Limb (tissue), 2 donors: ENCODE measurements around the gene F5.

Source experiments
- DNase-seq, 2 donors: peaks; one replicate each; pipeline ENCODE4 v3.0.0-alpha.2; 2016; ENCODE audit errors: extremely low spot score in 2 of 2

Gene F5

DNA sequence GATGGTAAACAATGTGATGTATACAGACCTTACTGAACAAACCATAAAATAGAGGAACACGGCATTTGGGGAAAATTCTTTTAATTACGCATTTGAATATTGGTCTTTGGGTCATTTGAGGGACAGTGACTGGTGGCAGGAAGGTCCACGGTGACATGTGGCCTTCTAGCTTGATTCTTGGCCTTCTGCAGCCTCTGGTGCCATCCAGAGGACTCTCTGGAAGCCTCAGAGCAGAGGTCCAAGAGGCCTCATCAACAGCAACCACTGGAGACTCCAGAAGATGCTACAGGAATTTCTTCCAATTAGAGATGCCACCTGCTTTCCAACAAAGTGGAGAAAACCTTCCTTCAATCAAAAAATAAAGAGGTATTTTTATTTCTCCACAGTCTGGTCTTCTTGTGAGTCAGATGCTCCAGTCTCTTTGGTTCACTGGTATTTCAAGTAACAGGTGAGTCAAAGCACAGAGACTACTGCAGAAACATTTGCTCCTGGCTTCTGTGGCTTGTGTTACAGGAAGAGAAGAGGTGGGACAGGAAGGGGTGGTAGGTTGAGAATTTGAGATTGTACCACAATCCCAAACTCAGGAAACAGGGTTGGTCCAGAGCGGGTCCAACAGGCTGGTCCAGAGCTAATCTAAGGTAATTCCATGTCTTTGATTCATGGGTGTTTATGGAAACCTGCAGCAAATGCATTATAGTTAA is 2.7 kb upstream of the F5 start:
- DNase-seq, result no peak

DNA sequence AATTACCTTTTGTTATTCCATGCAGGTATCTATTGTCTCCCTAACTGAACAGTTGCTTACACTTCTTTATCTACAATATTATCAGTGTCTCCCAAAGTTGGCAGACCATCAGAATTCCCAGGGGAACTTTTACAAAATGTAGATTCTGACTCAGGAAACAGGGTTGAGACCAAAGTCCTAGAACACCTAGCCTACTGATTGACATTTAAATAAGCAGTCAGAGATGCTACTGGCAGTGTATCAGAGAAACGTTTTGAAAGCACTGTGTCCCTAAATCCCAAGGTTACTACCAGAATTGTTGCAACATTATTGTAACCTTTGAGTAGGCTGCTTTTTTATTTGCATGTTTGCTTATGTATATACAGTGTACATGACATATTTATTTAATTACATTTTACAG is 1.8 kb upstream of the F5 start:
- DNase-seq, result no peak

DNA sequence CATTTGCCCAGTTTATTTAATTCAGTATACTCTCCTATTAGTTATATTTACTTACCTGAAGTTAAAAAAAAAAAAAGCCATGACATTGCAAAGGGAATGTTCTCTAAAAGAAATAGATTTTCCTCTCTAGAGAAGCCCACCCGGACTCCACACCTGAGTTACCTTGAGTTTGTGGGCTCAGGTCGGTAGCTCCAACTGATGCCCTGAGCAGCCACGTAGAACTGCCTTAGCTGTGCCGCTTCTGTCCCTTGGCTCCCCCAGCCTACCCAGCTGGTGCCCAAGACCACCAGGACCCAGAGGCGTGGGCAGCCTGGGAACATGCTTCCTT is 250 bp downstream of the F5 start:
- DNase-seq, result no peak

DNA sequence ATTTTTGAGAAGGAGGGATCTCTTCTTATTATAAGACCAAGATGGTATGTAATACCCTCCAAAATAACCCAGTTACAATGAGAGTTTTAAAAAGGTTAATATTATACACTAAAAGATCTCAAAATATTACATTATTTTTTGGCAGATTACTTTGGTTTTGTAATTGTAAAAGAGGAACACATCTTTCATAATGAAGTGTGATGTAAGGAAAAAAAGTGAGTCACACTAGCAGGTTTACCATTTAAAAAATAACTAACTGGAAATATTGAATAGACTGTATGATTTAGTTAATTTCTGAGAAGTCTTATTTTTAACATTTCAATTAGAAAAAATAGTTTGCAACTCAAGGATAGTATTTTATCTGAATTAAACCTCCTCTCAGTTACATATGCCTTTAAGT is 1.1 kb downstream of the F5 start:
- DNase-seq, result no peak

DNA sequence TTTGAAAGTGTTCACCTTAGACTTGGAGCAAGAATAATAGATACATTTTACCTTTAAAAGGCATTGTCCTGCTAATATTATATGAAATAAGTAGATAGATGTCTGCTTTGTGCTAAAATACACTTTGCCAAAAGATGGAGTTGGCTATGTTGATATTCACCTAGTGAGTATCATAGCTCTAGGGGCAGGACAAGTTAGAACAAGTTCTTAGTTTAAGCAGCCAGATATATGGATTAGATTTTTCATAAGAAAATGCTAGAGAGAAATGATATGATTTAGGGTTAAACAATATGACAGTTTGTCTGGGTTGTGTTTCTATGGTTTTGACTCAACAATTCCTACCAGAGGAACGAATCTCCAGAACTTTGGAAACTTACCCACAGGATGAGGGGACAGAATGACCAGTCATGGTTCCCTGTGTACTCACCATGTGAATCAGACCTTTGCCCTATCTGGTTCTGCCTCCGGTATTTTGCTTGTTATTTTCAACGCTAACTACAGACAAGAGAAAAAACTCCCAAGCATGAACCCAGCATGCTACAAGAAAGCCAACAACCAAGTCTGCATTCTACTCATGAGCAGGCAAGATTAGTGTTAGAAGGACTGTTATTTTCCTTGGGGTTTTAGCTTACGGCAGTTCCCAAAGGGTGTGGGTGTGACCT is 1.7 kb downstream of the F5 start:
- no peak for DNase-seq

DNA sequence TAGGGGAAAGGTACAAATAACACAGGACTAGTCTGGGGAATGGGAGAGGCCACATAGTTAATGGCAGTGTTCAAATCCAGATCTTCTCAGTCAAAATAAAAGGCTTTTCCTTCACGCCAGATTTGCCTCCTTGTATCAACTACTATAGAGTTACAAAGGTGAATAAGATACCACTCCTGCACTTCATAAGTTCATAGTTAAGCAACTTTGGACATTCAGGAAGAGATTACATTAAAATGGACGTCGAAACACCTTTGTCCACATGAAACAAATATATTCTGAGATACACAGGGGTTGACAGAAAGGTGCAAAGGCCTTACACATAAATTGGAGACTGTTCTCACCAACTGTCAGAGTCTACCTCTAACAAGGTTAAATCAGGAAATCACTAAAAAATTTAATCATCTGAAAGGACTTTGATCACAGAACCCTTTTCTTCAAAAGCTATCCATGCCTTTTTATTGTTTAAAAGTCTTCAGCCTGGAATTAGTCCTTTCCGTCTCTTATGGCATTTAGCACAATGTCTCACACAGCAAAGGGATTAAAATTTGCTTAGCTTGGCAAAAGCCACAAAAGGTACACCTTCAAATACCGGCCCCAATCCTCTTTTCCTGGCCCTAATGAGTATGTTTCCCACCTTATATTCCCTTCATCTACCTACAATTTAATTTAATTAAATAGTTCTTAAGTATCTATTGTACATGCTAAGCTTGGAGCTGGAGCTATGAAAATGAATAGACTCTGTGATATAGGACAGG is 8.1 kb downstream of the F5 start:
- DNase-seq, result no peak

DNA sequence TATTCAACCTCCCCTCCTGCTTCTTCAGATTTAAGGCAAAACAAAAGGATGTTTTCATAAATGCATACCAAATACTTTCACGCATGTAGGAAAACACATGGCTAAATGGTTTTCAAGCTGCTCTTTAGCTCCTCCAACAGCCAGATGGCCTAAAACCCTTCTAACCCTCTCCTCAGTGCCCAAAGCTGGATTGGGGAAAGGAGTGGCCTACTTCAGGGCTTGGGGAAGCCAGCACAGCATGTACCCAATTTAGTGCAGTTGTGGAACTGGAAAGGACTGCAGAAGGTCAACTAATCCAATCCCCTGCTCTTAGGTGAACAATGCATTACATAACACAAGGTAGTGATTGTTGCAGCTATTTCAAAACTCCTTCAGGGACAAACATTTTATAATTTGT is 9.3 kb downstream of the F5 start:
- no peak for DNase-seq

DNA sequence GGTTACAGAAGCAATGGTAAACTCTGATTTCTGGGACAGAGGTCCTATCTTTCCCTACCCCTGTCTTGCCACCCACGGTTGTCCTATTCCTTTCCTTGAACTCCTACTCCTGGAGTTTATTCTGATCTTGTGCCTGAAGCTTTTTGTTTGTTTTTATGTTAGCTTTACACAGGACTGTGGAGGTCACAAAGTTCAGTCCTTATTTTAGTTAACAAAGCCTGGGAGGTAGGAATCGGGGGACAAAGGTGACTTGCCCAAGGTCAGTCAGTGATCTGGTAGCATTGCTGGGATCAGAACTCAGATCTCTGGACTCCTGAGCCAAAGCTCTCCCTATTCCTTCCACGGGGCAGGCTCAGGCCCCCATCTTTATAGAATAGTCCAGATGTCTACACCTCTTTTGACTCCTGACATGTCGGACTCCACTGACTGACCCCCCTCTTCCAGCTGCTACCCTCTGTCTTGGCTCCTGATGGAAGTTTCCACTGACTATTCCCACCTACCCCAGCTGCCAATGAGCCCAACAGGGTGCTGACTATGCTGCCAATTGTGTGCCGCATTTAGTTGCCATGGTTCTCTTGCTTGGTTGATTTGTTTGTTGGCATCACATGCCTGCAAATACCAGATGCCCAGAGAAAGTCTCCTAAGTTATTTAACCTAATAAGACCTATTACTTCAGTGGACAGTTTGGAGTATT is 9.9 kb downstream of the F5 start:
- DNase-seq, result no peak

DNA sequence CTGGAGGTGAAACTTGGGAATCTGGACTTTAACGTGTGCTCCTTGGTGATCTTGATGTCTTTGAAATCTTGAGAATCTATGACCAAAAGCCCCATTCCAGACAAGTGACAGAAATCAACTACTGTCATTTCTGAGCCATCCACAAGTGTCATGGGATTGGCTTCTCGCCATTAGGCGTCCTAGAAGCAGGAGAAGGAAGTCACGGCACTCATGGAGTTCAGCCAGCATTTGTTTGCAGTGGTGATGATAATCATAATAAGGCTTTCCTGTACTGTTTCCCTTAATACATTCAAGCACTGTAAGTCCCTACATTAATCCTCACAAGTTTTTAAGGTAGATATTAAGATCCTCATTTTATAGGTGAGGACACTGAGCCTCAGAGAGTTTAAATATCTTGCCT is 11.9 kb downstream of the F5 start:
- no peak for DNase-seq

DNA sequence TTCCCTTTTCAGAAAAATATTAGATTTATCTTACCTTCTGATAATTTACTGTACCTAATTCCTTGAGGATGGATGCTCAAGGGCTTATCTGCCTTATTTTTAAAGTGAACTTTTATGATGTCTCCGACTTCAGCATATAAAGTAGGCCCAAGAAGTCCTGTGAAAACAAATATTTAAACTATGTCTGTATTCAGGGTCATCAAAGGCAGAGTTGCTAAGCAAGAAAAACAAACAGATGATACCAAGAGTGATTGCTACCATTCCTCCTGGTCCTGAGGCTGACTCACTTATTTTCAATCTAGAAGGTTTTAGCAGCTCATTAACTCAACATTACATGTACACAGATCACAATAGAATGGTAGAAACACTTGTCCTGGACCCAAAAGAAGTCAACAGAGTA is 14.1 kb downstream of the F5 start:
- DNase-seq, result no peak

DNA sequence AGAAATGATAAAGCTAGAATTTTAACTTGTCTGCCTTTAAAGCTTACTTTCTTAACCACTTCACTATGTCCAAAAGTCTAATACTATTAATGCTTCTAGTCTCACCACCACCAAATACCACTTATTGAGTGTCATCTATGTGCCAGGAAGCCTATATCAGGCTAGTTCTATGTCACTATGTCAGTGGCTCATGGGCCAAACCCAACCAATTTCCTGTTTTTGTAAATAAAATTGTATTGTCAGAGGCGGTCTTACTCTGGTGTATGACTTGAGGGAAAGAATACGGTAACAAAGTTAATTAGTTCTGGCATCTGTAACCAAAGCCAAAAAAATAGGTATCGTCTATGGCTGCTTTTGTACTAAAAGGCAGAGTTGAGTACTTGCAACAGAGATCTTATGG is 14.8 kb downstream of the F5 start:
- DNase-seq, result no peak

DNA sequence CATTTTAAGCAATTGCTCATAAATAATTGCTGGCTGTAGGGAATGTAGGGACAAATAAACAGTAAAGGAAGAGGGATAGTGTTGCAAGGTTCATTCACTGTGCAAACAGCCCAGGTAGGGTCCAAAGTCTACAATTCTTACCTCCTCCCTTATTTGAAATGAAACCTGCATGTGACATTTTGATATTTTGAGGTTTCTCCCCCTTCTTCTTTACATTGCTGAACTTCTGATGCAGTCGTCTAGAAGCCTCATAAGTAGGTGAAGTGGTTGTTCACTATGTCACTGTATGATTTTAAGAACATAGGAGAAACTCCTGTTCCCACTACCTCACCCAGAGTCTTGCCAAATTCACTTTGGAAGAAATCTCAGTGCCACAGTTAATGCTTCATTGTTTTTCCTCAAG is 16.1 kb downstream of the F5 start:
- DNase-seq, result no peak

DNA sequence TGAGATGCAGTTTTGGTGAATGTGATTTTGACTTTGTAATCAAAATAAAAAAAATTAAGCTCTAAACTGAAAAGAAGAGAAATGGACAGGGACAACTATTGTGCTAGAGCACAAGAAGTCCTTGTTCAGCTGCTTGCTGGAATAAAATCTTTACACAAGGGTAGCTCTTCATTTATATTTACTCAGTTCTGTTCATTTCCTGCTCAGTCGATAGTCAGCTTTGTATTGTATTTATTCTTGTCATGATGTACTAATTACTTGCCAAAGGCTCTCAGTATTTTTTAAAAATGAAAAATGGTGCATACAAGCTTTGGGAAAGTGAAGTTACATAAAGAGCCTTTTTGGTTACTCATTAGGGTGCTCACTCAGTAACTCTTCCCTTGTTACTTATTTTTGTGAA is 17.8 kb downstream of the F5 start:
- DNase-seq, result no peak

DNA sequence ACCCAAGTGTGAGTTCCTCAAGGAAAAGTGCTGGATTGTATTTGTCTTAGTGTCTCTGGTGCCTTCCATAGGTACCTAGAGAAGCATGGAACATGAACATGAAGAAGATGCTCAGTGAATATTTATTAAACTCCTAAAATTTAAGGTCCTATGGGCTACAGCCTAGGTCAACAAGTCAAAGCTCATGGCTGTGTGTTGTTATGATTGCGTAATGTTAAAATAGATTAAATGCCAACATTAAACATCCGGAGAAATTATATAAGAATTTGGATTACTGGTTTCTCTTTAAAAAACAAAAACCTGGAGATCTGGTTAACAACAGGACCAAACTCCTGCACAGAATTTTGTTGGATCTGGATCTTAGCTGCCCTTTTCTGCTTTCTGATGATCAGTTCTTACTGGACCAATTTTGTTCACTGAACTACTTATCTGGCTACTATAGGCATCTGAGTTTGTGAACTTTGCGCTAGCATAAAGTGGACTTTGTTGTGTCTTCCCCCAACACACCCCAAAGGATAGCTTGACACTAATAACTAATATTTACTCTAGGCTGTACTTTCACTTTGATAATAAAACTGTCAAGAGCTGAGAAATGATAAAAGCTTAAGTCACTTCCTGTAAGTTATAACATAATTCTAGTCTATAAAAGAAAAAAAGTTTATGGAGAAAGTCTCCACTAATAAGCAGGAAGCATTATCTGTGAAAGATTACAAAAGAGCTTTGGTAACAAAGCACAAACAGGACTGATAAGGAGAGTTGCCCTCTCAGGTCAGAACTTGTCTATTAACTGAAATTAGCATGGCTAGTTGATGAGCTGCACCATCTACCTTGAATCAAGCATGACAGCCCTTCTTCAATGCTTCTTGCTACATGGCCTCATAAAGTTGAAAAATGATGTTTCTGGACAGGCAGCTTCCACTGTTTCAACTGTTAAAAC is 20.7 kb downstream of the F5 start:
- no peak for DNase-seq

DNA sequence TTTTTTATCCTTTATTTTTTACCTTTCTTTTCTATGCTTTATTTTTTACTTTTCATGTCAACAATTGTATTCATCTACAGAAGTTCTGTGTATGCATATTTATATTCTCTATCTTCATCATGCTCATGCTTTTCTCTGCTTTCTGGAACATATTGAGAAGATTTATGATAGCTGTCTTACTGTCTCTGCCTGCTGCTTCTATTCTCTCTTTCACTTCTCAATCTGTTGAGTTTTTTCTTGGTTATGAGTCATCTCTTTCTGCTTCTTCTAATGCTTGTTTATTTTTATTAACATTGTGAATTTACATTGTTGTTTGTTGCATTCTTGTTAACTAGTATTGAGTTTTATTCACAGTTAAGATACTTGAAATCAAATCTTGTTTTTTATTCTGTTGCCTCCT is 22.6 kb downstream of the F5 start:
- no peak for DNase-seq

DNA sequence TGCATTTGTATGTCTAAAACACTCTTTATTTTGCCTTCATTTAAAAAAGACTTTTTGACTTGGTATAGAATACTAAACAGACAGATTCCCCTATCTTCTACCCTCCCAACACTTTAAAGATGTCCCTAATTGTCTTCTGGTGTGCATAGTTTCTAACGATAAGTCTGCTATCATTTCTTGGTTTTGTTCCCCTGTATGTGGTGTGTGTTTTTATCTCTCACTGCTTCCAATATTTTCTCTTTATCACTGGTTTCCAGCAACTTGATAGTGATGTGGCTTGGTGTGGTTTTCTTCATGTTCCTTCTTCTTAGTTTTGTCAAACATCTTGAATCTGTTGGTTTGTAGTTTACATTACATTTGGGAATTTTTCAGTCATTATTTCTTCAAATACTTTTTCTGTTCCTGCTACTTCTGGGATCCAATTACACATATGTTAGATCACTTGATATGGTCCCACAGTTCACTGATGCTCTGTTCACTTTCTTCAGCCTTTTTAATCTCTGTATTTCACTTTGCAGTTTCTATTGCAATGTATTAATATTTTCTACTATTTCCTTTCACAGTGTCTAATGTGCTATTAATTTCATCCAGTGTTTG is 23.2 kb downstream of the F5 start:
- no peak for DNase-seq

DNA sequence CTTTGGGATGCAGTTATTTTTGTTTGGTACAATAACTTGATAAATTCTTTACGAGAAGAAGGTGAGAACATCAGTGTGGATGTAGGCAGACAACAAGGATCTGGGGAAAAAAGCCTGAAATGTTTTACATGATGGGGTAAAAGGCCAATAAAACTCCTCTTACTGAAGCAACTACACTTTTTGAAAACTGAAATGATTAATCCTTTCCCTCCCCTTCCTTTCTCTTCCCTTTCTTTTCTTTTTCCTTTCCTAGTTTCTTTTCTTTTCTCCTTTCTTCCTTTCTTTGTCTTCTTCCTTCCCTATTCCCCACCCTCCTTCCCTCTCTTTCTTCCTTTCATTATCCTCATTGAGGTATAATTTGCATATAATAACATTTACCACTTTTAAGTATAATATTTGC is 24.6 kb downstream of the F5 start:
- no peak for DNase-seq

DNA sequence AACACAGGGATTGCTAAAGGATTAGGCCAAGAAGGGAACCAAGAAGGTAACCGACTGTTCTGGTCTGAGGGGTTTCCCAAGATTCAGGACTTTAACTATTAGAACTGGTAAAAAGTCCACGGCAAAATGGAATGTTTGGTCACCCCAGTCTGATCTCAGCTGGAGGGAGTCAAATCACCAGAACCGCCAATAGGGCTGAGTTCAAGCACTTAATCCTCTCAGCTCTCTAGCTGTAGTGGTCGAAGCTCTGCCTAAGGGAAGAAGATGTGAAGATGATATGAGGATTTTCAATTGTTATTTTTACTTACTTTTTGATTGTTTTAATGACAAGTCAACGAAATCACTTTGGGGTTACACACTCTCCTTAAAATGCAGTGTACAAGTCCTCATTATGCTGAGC is 29.1 kb downstream of the F5 start:
- DNase-seq, result no peak

DNA sequence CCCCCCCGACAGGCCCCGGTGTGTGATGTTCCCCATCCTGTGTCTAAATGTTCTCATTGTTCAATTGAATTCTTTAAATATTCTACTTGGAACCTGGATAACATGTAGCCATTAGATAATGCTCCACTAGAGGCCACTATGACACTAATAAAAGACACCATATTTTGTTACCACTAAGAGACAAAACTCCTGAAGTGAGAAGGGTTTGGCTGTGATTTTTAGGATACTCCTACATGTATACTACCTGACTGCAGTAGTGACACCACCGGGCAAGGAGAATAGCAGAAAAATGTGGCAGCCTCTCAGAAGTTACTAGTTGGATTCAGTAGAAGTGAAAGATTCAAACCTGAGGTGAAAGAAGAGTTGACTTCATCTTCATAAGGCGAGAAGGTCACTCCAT is 36.0 kb downstream of the F5 start:
- DNase-seq, result peak in 1 of 2 donors; percentile 60

DNA sequence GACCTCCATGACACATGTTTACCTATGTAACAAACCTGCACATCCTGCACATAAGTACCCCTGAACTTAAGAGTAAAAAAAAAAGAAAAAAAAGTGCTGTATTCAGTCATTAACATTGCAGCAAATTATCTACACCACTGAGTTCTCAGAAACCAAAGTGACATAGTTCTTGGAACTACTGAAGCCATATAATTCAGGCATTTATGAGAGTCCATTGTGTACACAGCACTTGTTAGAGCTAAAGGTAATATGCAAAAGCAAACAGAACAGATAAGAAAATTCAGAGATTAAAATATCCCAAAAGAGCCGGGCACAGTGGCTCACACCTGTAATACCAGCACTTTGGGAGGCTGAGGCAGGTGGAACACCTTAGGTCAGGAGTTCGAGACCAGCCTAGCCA is 38.0 kb downstream of the F5 start:
- DNase-seq, result no peak
